HG03064 (cell line): ENCODE data around the gene PRKG2.
"Not testable (repeated sequence)": the region's sequence is repeated elsewhere in the genome, so short reads cannot be mapped to it uniquely, and the experiment has no call there.

Experiments used
- ATAC-seq: cut with Tn5 transposase; IDR thresholded peaks from one replicate; pipeline ENCODE4 v1.9.1; 2021; ENCODE audit warnings: low read depth; ENCODE audit not compliant: unreplicated experiment

PRKG2 gene

DNA sequence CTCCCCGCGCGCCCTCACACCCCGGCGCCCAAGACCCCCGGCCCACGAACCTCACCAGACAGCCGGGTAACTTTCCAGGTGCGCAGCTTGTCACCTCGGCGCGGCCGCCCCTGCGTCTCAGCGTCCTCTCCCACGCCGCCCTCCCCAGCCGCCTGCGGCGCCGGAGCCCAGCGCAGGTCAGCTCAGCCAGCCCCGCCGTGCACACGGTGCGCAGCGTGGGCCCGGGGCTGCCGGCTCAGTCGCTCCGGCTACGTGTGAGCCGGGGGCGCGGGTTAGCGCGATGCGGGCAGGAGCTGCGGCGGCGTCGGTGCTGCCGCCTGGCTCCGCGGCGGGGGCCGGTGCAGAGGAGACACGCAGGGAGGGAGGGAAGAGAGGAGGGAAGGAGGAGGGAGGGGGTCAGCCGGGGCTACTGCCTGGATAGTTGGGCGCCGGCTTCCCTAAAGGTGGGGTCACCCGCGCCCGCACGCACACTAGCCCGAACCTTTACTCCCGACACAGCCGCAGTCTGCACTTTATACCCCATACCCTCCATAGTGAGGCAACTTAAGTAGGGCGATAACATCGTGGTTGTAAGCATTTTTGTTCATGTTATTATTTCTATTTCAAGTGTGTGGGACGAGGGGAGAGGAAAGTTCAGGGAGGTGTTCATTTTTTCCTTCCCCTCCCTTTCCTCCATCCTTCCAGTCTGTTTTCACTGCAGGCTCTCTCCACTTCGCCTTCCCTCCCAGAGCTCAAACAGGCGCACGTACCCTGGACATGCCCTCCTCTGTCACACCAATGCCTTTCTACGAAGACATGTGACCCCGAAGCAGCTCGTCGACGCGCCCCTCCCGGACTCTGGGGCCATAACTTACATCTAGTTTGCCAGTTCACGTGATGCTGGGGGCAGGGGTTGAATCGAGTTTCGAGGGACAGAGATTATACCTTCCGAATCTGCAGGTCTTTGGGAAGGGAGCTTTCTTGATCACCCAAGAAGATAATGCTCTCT lies at the start of gene PRKG2:
Gene PRKG2, minus strand, starts transcription at position 342 of the 988 bp plus-strand sequence. CDS start 10,175 bp downstream, outside the sequence.
- ATAC-seq, result no peak

DNA sequence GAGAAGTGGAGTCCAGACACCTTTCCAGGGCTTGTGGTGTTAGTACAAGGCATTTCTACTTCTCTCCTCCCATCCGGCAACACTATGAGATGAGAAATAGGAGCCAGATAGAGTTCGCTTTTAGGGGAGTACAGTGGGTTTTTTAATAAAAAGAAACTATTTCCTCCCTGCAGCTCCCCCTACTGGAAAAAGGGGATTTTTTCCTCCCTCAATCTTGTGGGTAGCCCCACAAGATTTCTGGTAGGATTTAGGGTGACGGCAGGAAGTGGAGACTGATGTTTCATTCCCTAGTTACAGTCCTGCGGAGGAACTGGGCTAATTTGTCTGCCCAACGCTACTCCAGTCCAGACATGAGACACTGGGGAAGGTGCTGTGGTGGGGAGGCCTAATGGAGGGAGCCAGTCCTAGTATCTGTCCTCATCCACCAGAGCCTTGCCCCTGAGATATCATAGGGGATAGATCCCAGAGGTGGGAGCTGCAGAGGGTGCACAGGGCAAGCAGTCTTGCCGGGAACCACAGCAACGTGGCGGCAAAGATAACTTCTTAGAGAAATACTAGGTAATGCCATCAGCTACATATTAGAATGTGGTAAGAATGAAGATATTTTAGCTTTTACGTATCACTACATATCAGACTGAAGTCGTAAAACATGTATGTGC lies 45.5 kb upstream of the PRKG2 start:
- no peak for ATAC-seq

DNA sequence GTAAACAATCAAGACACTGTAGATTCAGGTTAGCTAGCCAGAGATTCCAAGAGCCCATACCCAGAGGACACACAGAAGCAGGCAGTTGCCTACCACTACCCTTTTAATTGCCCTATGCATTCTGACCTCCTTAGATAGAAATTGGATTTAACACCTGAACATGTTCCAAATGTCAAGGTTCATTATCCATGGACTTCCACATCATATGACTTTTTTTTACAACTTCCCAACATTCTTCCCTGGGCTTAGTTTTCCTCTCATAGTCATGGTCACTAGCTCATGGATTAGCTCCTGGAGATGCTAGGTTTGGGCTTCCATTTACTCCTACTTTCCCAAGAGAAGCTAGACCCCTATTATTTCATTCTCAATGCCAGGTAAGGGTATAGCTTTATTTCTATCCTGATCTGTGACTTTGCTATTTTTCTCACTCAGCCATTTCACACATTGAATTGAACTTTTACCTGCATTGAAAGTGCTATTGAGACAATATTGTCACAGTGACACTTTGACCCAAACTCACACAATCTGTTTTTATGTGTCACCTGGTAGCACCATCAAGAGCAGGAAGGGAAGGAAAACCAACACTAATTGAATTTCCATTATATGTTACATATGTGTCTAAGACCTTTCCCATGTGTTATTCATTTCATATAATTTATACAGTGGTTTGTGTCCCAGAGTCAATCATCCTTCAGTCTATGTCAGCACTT lies 44.0 kb upstream of the PRKG2 start:
- no peak for ATAC-seq

- ATAC-seq, result no peak
These were observed 42.8 kb upstream of the PRKG2 start for GRCh38 chr4:81257816-81258215.

GRCh38 chr4:81257021-81257420 lies 42.0 kb upstream of the PRKG2 start:
- no peak for ATAC-seq

- ATAC-seq, result no peak
These were observed 41.3 kb upstream of the PRKG2 start for GRCh38 chr4:81256059-81256970.

DNA sequence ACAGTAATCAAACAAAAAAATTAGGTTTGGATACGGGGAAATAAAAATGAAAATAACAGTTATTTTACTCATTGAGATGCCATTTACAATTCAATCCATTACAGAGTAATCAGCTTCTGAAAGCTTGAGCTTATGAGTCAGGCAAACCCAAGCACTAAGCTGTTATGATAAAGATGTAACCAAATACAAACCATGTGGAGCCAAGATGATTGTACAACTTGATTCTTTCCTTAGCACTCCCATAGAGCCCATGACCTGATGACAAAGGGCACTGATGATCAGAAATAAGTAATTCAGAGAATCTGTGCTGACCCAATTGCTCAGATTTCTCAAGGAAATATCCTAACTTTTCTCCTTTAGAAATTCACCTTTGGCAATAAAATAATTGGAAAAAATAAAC lies 40.5 kb upstream of the PRKG2 start:
- ATAC-seq, result no peak

DNA sequence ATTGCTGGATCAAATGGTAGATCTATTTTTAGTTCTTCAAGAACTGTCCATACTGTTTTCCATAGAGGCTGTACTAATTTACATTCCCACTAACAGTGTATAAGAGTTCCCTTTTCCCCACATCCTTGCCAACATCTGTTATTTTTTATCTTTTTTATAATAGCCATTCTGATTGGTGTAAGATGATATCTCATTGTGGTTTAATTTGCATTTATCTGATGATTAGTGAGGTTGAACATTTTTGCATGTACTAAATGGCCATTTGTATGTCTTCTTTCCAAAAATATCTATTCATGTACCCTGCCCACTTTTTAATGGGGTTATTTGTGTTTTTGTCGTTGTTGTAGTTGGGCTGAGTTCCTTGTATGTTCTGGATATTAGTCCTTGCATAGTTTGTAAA lies 35.4 kb upstream of the PRKG2 start:
- no peak for ATAC-seq

GRCh38 chr4:81245218-81246009 lies 30.4 kb upstream of the PRKG2 start:
- no peak for ATAC-seq

GRCh38 chr4:81237791-81238190 lies 22.8 kb upstream of the PRKG2 start:
- no peak for ATAC-seq

DNA sequence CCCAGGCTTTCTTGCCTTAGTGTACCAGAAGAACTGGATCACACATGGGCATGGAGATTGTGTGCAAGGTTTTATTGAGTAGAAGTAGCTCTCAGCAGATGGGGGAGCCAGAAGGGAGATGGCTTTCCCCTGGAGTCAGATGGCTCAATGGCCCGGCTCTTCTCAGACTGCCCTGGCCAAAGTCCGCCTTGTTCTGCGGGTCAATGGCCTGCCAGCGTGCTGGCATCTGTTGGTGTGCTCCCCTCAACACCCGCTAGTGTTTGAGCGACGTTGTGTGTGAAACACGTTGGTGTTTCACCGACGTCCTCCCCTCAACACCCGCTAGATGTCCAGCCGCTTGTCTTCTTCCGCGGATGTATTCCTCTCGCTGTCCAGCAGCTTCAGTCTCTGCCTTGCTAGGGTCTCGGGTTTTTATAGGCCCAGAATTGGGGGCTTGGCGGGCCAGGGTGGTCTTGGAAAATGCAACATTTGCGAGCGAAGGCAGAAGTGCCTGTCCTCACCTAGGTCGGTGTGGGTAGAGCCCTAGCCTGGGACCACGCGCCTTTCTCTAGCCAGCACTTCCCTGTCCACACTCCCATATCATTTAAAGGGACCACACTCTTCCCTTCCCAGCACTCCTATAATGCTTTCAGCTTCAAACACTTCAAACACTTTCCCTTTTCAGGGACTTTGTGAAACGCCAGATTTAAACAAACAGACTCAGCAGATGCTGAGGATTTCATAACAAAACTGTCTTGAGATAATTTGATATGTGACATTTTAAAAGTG lies 21.1 kb upstream of the PRKG2 start:
- no peak for ATAC-seq

GRCh38 chr4:81227968-81228367 lies 12.9 kb upstream of the PRKG2 start:
- ATAC-seq, result no peak

DNA sequence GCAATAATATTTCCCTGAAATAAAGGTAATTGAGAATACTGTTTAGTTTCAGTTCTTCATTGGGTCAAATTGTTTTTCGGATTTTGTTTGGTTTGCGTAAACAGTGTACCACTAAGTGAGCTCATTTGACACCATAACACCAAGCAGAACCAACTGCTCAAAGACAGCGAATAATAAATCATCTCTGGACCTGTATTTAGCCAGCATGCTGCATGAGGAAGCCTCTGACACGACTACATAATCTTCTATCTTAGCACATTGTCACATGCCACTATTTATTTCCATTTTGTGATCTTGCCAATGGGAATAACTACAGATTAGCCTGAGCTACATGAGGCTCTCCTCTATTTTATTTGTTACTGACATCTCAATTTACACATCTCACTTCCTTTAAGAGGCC lies 12.1 kb upstream of the PRKG2 start:
- ATAC-seq, result no peak

GRCh38 chr4:81225252-81225651 lies 10.2 kb upstream of the PRKG2 start:
- no peak for ATAC-seq

DNA sequence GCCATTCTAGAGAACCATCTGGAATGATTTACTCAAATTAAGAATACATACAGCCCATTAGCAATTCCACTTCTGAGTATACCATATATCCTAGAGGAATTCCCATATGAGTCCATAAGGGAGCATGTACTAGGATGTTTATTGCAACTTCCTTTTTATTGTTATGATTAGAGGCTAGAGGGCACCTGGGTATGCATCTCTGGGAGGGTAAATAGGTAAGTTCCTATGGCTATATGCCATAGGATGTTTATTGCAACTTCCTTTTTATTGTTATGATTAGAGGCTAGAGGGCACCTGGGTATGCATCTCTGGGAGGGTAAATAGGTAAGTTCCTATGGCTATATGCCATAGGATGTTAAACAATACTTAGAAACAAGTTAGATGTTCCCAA lies 7.1 kb upstream of the PRKG2 start:
- ATAC-seq, result not testable (repeated sequence)

DNA sequence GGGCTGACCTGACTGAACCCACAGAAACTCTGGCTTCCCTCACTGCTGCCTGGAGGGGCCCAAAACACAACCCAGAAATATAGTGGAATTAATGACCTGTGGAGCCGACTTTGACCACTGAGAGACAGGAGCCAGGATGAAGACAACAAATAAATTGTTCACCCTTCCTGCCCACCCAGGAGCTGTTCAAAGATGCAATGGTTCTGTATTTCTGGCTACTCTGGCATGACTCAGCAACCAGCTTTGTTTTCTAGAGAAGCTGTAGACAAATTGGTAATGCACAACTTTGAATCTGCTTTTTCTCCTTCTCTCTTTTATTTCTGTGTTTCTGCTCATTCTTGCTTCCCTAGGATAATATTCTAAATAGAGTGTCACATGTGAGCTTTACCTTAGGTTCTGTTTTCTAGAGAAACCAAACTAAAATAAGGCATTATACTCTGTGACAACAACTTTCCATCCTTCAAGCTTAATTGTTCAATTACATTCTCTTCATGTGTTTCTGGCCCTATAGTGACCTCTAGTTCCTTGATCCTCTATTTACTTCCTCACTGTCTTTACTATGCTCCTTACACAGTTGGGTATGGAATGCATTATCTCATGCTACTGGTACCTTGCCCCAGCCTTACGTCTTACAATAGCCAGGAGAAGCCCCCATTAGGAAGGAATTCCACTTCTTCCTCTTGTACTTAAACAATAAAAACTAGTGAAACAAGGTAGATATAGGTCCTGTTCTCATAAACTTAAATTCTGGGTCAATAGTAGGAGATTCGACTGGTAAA lies 6.5 kb upstream of the PRKG2 start:
- no peak for ATAC-seq

DNA sequence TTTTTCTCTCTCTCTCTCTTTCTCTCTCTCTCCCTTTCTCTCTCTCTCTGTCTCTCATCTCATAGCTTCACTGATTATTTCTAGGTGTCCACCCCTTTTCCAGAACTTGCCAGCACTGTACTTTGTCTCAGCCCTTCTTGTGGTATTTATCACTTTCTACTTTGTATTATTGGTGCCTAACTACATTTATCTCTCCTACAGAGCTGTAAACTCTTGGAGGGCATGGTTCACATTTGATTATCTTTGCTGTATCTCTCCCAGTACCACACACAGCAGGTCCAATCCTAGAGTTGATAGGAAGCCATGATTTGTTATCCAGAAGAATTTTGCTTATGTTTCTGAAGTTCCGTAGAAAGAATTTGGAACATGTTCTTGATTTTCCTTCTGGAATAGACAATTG lies 5.2 kb upstream of the PRKG2 start:
- no peak for ATAC-seq

GRCh38 chr4:81218206-81218605 lies 3.2 kb upstream of the PRKG2 start:
- no peak for ATAC-seq
